Medulla oblongata (tissue), 1 donor: ENCODE data around the gene RRP12.

Experiments used
- DNase-seq: peaks from one replicate; pipeline ENCODE4 v3.0.0-alpha.2; 2015; ENCODE audit errors: extremely low spot score

The RRP12 gene

DNA sequence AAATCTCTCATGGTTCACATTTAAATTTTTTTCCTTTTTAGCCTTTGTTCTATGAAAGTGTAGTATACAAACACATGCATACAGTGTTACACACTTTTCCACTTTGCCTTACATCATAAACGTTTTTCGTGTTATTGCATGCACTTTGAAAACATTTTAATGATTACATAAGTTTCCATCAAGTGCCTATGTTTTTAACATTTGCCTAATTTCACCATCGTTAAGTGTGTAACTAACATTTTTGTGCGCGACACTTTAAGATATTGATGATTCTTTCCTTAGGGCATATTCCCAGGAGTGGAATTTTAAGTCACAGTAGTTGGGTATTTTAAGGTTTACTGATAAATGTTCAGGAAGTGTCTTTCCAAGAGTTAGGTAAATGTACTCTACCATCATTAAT, 65.1 kb downstream of the RRP12 start:
- no peak for DNase-seq

DNA sequence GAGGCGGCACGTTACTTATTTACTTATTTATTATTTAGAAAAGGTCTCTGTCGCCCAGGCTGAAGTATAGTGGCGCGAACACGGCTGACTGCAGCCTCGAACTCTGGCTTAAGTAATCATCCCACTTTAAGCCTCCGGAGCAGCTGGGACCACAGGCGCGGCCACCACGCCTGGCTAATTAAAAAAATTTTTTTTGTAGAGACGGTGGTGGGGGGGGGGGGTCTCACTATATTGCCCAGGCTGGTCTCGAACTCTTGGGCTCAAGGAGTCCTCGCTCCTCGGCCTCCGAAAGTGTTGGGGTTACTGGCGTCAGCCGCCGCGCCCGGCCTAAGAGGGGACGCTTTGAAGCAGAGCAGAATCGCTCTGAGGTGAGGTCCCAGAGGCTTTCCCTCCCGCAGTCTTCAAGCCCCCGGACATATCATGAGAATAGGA, 65.9 kb downstream of the RRP12 start:
- no peak for DNase-seq

DNA sequence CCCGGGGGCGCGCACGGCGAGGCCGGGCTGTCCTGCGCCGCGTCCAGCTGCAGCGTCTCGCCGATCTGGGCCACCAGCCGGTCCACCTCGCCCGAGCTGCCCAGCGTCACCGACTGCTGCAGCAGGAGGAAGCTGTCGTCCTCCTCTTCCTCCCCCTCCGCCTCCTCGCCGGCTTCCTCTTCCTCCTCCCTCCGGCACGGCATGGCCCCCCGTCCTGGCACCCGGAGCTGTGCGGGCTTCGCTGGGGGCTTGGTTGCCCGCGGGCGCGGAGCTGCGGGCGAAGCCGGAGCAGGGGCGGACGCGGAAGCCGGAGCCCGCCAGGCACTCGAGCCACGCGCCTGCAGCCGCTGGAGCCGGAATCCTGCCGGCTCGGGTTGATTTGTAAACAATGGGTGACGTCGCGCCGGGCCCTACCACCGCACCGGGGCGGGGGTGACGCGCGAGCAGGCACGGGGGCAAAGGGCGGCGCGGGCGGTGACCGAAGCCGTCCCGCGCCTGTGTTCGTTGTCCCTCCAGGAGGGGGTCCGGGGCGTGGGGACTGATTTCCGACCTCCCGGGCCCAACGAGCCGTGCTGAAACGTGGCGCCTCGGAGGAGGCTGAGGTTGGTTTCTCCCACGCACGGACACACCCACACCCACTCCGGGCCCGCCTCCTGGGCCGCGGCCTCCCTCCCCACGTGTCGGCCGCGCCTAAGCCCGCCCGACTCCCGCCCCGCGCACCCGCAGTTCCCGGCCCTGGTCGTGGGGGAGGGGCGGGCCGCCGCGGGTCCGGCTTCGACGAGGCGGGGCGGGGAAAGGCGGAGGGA, 66.6 kb downstream of the RRP12 start, which contains the start of gene FRAT2:
Gene FRAT2 (minus strand): TSS at position 360 of the 806 bp plus-strand sequence. CDS start 157 bp downstream, at position 203.
- DNase-seq = peak; percentile 95

DNA sequence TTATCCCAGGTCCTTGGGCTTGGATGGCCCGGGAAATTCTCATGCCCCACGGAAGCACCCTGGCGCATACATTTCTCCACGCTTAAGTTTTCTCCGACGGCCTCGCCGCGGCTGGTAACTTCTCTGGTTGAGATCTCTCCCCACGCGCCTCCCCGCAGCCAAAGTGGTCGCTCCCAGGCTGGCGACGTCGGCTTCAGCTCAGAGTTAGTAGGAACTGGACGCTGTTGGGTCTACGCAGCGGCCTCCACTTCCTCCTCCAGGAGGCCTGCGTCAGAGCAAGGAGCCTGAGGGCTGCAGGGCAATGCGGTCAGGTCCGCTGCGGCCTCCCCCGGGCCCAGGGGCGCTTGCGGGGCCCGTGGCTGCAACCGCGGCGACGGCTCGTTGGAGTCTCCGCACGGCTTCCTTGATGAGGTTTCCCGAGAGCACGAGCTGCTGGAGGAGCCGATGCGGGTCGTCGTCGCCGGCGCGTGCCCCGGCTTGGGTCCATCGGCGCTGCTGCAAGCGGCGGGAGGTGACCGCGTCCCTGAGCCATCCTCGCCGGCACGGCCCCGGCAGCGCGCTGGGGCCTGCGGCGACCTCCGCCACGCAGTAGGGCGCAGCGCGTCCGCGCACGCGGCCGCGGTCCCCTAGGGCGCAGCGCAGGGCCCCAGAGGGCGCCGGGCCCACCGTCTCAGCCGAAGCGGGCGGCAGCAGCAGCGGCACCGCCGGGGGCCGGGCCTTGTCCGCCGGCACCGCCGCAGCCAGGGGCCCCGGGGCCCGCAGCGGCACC, 67.4 kb downstream of the RRP12 start:
- DNase-seq = peak; percentile 31

DNA sequence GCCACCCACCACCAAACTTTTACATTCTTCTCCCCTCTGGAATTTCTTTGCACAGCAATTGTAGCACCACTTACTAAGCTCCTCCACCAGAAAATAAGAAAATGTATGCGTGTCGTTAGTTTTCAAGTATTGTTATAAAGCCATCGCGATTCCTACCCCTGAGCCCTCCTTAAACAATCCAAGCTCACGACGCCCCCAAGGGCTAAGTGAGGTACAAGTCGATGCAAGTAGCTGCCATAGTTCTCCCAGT, 67.9 kb downstream of the RRP12 start:
- no peak for DNase-seq

DNA sequence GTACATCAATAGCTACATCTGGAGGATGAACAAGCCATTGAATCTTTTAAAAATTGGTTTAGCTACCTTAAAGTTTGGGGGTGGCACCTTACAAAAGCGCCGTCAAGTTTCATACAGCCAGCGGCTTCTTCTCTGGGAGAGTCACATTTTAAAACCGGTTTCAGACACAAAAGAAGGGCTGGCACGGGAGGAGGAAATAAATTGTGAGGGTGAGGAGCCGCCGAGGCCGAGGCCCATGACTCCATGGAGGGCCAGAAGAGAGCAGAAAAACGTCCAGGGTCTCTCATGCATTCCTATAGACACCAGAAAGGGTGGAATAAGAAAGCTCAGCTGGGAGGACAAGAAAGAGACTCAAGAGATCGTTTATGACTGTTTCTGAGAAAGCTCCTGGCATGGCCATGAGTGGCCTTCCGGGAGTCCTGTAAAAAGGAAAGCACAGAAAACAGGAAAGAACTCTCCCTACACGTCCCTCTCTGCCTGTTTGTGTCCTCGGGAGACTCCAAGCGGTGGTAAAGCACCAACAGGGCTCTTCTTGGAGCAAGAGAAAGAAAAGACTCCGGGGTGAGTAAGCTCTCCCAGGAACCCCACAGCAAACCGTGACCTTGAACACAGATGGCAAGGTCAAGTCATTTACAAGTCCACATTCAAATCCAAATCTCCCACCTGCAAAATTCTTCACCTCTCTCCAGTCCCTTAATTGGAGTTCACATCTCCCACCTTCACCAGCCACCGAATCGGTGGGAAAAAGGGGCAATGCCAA, 68.4 kb downstream of the RRP12 start:
- peak; percentile 87 for DNase-seq

DNA sequence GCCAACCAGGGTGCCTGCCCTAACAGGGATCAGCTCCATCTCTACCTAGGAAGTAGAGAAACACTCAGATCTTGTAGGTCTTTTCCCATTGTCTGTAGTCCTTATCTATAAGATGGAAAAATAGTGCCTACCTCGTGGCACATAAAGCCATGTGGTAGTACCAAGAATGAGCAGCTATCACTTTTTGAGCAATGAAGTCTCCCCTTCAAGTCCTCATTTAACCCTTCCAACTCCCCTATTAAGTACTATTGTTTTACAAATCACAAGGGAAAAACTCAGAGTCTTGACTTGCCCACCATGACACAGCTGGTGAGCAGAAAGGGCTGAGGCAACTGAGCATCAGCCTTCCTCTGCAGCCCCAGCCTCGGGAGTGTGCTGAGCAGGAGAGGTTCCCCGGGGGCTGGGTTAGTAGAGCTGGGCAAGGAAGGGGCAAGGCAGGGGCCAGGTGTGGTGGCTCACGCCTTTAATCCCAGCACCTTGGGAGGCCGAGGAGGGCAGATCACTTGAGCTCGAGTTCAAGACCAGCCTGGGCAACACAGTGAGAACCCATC, 69.9 kb downstream of the RRP12 start:
- DNase-seq = no peak

DNA sequence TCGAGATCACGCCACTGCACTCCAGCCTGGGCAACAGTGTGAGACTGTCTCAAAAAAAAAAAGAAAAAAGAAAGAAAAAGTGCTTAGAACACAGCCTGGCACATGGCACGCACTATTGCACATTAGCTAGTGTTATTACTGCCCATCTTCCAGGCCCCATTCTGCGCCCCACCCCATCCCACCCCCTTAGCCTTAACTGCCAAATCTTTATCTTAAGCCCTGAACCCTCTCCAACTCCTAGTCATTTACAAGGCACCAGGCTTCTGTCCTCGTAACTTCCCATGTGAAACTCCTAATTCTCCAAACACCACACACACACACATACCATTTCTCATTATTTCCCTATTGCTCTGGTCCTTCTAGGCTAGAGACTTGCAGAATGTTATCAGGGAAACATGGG, 71.4 kb downstream of the RRP12 start:
- no peak for DNase-seq

DNA sequence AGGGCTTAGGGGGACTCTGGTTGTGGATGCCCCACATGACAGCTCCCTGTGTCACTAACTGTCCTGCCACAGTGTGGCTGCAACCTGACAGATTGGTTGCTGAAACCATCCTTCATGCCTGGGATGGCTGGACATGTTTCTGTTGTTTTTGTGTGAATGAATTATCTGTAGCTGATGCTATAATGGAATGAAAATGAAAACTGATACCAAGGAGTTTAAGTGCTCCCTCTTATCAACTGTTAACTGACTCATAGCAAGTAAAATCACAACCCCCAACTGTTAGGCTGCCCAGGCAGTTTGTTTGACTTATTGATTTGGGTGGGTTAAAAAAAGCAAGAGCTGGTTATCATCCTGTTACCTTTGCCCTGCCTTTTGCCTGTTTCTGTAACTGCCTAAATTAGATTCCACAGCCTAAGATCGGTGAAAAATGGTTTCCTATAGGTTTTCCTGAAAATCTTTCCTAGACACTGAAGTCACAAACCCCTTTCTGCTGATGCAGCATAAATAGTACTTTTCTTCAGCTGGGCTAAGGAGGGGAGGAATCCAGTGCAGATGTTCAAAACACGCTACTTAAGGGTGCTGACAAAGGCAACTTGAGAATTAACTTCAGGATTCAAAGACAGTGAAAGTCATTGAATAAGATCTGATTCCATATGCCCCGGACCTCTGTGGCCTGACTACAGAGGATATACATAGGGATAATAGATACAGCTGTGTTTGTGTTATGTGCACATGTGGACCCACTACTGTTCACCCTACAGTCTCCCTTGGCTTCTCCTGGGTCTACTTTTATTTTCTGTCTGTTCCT, 72.3 kb downstream of the RRP12 start:
- no peak for DNase-seq

DNA sequence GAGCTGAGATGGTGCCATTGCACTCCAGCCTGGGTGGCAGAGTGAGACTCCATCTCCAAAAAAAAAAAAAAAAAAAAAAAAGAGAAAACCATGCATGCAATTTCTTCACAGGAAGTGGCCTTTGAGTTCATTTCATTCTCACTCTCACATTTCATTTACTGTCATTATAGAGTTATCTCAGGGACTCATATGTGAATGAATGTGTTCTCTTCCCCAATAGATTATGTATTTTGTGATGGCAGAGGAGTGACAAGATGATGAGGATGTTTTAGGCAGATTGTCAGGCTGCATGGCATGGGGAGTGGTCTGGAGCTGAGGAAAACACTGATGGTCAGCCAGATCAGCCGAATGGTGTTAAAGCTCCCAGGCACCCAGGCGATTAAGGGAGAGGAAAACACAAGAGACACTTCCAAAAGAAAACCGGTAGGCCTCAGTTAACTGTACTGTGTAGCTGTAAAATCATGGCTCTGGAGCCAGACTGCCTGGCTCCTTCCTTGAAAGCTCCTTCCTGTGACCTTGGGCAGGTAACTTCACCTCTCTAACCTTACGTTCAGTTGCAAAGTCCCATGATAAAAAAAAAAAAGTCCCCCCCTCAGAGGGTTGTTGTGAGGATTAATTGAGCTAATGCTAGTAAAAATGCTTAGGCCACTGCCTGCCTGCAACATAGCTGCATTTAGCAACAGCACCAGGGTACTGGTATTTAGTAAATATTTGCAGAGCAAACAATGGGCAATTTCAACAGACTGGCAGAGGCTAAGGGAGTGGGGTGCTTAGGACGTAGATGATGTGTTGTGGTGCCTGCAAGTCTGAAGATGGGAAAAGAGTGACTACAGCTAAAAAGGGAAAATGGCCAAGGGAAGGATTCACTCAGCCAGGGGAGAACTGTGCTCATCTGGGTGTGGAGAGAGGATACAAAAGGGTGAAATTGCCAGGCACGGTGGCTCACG, 73.5 kb downstream of the RRP12 start:
- DNase-seq = no peak

DNA sequence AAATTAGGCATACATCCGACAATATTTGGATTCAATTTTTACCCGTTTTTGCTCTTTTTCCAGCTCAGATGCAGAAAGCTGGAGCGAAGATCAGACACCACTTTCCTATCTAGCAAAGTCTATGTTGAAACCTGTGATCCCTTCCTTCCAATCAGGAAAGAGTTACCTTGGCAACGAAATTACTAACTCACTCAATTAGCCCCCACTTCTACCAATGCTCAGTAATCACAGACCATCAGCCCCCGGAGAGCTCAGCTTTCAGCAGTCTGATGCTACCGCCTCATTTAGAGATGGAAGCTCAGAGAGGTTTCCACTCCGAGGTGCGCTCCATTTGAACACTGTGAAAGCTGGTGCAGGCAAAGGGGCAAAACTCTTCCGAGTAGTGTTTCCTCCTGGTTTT, 75.4 kb downstream of the RRP12 start:
- DNase-seq = no peak

DNA sequence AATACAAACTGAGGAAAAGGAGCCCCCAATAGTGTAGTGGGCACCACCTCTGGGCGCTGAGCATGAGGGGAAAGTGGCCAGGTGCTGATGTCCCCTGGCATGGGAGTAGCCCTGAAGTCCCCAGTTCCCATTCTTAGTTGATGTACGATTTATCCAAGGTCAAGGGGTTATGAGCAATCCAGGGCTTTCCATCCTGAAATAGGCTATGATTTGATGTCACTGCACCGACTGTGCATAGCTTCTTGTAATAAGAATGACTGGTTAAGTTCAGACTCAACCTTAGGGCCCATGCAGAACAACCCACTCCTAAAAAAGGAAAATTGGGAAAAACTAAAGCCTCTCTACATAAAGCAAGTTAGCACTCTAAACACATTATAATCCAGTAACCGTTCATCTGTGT, 77.6 kb downstream of the RRP12 start:
- DNase-seq = no peak

DNA sequence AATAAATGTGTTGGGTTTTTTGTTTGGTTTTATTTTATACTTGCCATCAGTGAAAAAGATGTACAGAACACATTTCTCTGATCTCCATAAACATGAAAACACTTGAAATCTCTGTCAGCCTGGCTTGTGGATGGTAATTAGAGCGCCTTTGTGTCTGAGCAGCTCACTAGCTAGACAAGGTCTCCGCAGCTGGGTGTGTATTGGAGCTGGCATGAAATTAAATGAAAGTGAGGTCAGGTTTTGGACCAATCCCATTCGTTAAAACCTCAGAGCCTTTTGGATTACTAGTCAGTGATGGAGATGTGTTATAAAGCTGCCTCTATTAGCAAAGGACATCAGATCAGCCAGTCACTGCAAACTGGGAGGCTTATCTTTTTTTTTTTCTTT, 79.3 kb downstream of the RRP12 start:
- peak; percentile 63 for DNase-seq

DNA sequence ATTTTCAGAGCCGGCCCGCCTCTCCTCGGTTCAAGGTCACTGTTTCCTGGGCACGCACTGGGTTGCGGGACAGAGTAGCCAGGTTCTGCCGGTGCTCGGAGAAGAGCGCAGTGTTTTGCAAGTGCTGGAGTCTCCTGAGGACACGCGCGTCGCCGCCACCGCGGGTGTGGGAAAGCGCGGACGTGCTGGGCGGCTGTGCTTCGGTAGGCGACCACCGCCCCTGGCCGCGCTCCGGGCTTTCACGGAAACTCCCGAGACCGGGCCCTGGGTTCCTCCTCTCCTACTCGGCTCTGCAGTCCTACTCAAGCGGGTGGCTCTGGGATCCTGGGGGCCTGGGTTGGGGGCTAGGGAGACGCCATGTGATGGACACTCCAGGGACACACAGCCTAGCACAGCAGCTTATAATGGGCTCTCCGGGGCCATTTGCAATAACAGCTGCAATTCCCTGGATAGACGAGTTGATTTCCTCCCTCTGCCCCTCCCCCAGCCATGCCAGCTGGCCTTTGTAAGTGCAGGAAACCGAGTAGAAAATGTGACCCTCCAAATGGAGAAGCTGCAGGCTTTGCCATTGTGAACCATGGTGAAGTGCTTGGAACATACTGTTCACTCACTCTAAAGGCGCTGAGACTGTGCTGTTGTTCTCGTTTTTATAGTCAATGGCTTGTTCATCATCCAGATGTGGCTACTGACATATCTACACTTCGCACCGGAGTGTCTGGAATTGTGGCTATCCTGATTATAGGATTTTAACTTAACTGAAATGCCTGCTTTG, 79.9 kb downstream of the RRP12 start:
- DNase-seq = peak; percentile 78

DNA sequence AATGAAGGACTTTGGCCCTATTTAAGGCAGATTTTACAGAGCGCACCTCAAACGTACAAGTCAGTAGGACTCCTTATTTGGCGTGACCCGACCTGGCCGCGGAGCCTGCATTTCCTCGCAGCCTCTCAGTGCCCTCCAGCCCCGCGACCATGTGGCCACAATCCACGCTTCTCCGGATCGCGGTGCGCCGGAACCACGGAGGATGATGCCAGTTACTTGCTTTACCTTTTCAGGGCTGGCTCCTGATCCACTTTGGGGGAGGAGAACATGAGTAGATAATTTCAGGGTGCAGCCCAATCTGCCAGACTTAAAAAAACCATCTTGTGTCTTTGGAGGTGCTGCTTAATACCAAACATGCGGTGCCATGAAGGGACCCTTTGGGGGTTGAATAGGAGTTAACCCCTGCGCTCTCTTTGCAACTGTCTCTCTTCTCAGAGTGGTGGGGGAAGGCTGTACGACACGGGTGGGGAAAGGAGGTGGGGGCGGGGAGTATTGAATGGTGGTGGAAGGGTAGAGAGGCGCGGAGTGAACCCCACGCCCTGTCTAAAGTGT, 80.6 kb downstream of the RRP12 start:
- no peak for DNase-seq

DNA sequence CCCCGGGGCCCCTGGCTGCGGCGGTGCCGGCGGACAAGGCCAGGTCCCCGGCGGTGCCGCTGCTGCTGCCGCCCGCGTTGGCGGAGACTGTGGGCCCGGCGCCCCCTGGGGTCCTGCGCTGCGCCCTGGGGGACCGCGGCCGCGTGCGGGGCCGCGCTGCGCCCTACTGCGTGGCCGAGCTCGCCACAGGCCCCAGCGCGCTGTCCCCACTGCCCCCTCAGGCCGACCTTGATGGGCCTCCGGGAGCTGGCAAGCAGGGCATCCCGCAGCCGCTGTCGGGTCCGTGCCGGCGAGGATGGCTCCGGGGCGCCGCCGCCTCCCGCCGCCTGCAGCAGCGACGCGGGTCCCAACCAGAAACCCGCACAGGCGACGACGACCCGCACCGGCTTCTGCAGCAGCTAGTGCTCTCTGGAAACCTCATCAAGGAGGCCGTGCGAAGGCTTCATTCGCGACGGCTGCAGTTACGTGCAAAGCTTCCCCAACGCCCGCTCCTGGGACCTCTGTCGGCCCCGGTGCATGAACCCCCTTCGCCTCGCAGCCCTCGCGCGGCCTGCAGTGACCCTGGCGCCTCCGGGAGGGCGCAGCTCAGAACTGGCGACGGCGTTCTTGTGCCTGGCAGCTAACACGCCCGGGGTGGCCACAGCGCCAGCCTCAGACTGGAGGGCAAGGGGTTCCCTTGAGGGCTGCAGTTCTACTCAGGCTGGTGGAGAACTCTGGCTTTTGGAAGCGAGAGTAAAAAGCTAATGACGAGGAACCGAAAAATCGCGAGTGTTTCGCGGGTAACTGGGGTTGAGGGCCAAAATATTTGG, 81.3 kb downstream of the RRP12 start:
- peak; percentile 59 for DNase-seq

DNA sequence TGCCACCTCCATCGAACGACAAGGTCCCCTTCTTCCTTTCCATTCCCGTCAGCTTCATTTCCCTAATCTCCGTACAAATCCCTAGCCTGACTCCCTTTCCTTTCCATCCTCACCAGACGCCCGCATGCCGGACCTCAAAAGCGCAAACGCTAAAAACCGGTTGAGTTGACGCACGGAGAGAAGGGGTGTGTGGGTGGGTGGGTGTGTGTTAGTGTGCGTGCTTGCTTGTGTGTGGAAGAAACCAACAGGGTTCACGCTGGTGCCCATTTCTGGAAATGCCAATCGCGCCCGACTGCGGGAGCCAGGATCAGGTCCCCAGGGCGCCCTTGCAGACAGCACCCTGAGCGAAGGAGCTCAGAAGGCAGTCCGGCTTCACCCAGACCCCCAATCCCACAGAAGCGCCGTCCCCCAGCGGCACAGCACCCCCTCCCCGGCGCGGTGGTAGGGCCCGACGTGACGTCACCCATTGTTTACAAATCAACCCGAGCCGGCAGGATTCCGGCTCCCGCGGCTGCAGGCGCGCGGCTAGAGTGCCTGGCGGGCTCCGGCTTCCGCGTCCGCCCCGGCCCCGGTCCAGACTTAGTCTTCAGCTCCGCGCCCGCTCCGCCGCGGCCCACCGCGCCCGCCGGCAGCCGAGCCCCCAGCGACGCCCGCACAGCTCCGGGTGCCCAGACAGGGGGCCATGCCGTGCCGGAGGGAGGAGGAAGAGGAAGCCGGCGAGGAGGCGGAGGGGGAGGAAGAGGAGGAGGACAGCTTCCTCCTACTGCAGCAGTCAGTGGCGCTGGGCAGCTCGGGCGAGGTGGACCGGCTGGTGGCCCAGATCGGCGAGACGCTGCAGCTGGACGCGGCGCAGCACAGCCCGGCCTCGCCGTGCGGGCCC, 82.1 kb downstream of the RRP12 start, which contains the start of gene FRAT1:
Gene FRAT1 (plus strand): TSS at position 500 of the 880 bp plus-strand sequence. CDS start 183 bp downstream, at position 683.
- DNase-seq = peak; percentile 89
